GM23338 (cell line): ENCODE measurements around the gene TPD52L3.

Source experiments
- CTCF ChIP-seq, 2 experiments: fragments of 200-600 bp in 1 of 2; sonication (generic) in 1 of 2; conservative IDR thresholded peaks; 2 replicates each; pipeline versions ENCODE4 v1.5.1 to v1.6.1; 2016 to 2017; ENCODE audit warnings: antibody characterized with exemption in 2 of 2, low read depth in 2 of 2, mild to moderate bottlenecking in 2 of 2, moderate library complexity in 1 of 2
- POLR2AphosphoS5 ChIP-seq: IDR thresholded peaks from 2 replicates; pipeline ENCODE4 v1.6.1; 2016; ENCODE audit warnings: antibody characterized with exemption, low read depth

- no peak for TF ChIP-seq POLR2AphosphoS5
- TF ChIP-seq CTCF (conservative IDR thresholded peaks at IDR 0.05; ENCODE audit: low read depth in 2 of 2) = no peak
These were observed 6.1 kb downstream of the TPD52L3 start for GRCh38 chr9:6334305-6334704.
